Activated gamma-delta T cell treated with Interleukin-2 at 50 U/mL for 16 hours (primary cell): ENCODE results near the gene GUCA2A.
"Not testable (repeated sequence)": the region's sequence is repeated elsewhere in the genome, so short reads cannot be mapped to it uniquely, and the experiment has no call there.

ENCODE experiments used
- DNase-seq: peaks from one replicate; pipeline ENCODE4 v3.0.0-alpha.2; 2020

Gene GUCA2A

GRCh38 chr1:42164551-42165420, at the start of gene GUCA2A:
GUCA2A (minus strand) TSS chr1:42164745; CDS start chr1:42164712, 33 bp downstream.
- DNase-seq = no peak

- DNase-seq = no peak
These were observed 46.7 kb upstream of the GUCA2A start for GRCh38 chr1:42211224-42211623.

- no peak for DNase-seq
These were observed 46.0 kb upstream of the GUCA2A start for GRCh38 chr1:42210421-42211133.

GRCh38 chr1:42209526-42210251, 45.1 kb upstream of the GUCA2A start:
- DNase-seq = no peak

- DNase-seq = not testable (repeated sequence)
These were observed 42.4 kb upstream of the GUCA2A start for GRCh38 chr1:42206930-42207329.

GRCh38 chr1:42206164-42206563, 41.6 kb upstream of the GUCA2A start:
- no peak for DNase-seq

GRCh38 chr1:42201986-42202385, 37.4 kb upstream of the GUCA2A start:
- DNase-seq = no peak

GRCh38 chr1:42198251-42198650, 33.7 kb upstream of the GUCA2A start:
- no peak for DNase-seq

- DNase-seq = no peak
These were observed 31.3 kb upstream of the GUCA2A start for GRCh38 chr1:42195841-42196240.

GRCh38 chr1:42192106-42192505, 27.6 kb upstream of the GUCA2A start:
- no peak for DNase-seq

- DNase-seq = no peak
These were observed 26.8 kb upstream of the GUCA2A start for GRCh38 chr1:42191319-42191718.

GRCh38 chr1:42189931-42190853, 25.6 kb upstream of the GUCA2A start:
- DNase-seq = no peak

GRCh38 chr1:42186152-42186551, 21.6 kb upstream of the GUCA2A start:
- DNase-seq = no peak

GRCh38 chr1:42184616-42185015, 20.1 kb upstream of the GUCA2A start:
- DNase-seq = no peak

- no peak for DNase-seq
These were observed 19.4 kb upstream of the GUCA2A start for GRCh38 chr1:42183957-42184268.

- DNase-seq = no peak
These were observed 18.8 kb upstream of the GUCA2A start for GRCh38 chr1:42183210-42183956.

- no peak for DNase-seq
These were observed 17.1 kb upstream of the GUCA2A start for GRCh38 chr1:42181687-42182086.

GRCh38 chr1:42179900-42180329, 15.4 kb upstream of the GUCA2A start:
- DNase-seq = no peak

- no peak for DNase-seq
These were observed 14.7 kb upstream of the GUCA2A start for GRCh38 chr1:42179275-42179674.

GRCh38 chr1:42178249-42178648, 13.7 kb upstream of the GUCA2A start:
- no peak for DNase-seq

- no peak for DNase-seq
These were observed 13.0 kb upstream of the GUCA2A start for GRCh38 chr1:42177541-42177981.
